HG03354 (cell line): ENCODE results near the gene MRPL40.

Source experiments
- ATAC-seq: cut with Tn5 transposase; IDR thresholded peaks from one replicate; pipeline ENCODE4 v1.9.1; 2021; ENCODE audit warnings: mild to moderate bottlenecking; ENCODE audit not compliant: unreplicated experiment, poor library complexity, severe bottlenecking

Gene MRPL40

DNA sequence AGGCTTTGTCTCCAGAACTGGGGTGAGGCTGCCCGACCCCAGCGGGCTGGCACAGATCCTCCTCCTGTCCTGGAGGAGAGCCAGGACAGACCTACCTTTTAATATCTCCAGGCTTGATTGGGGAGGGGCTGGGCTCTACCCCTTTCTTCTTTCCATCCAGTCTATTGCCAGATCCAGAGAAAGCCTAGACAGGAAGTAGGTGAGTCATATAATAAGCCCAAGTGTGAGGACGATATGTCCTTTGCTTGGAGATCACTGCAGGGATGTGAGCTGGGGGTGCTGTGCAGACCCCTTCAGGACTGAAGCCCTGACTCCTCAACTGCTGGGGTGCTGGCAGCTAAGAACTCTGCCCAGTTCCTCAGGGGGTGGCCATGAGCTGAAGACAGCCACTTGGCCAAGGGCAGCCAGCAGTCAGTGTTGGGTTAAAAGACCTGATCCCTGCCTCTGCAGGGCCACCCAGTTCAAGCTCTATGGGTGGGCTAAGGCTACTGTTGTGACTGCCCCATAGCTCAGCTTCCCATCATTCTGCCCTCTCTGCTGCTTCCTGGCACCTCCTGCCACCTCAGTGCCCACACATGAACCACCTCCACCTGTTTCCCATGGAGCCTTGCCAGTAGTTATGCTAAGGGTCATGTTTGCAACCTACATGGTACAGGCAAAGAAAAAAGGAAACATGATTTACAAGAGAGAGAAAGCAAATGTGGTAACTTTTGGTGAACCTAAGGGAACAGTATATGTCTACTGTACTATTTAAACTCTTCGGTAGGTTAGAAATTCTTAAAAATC, 23.4 kb downstream of the MRPL40 start:
- no peak for ATAC-seq

DNA sequence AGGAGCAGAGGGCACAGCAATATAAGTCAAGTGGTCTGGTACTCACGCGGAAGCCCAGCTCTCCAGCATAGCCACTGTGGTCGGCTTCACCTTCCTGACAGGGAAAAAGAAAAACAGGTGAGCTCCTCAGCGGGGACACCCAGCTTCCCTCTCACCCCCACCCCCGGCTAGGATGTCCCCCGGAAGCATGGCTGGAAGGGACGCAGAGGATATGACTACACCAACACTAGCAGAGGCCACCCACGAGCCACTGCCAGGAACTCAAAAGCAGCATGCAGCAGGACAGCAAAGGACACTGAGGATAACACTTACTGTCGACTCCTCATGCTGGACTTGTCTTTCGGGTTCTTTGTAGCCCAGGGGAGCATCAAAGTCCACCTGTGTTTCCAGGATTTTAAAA, 24.2 kb downstream of the MRPL40 start:
- ATAC-seq: no peak

DNA sequence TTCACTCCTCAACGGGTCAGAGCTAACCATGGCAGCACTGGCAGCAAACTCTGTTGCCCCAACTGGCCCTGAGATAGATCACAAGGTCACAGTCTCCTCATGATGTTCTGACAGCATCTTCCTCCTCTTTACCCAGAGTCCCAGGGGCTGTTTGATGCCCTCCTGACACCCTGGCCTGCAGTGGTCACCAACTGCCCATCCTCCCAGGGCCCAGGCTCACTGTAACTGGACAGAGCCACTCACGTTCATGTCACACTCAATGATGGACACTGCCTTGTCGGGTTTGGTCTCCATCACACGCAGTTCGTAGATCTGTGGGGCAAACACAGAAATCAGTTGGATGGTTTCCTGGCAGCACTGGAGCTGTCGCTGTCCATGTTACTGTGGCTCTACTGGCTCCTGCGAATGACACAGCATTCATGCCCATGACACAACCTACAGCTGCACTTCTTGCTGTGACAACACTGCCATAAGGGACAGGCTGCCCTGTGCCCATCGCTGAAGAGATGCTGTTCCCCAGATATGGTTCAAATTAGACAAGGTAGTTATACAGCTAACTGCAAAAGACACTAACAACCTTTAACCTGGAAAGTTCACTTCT, 25.6 kb downstream of the MRPL40 start:
- no peak for ATAC-seq

DNA sequence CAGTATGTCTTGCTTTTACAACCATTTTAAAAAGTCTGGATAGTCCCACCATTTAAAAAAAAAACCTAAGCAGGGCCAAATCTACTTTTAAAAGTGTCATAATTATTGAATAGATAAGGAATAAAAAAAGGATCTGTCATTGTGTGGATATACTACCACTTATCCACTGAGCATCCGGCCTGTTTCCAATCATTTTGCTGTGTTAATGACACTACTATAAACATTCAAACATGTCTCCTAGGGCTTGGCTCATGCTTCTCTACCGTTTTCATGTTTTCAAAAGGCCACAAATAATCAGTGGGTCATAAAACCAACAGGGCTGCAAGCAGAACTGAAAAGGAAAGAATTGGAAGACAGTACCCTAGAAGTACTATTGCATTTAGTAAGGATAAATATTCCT, 27.7 kb downstream of the MRPL40 start:
- ATAC-seq: no peak

DNA sequence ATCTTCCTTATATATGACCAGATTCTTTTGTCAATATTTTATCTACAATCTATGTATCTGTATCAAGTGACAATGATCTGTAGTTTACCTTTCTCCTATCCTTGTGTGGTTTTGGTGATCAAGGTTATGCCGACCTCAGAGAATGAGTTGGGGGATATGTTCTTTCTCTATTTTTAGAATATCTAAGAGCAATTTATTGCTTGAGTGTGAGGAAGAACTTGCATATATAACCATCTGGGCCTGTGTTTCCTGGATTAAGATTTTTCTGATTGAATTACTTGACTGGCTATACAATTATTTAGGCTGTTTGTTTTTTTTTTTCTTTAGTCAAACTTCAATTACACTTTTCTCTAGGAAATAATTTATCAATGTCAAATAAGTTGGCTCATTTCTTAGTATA, 29.2 kb downstream of the MRPL40 start:
- ATAC-seq: no peak

DNA sequence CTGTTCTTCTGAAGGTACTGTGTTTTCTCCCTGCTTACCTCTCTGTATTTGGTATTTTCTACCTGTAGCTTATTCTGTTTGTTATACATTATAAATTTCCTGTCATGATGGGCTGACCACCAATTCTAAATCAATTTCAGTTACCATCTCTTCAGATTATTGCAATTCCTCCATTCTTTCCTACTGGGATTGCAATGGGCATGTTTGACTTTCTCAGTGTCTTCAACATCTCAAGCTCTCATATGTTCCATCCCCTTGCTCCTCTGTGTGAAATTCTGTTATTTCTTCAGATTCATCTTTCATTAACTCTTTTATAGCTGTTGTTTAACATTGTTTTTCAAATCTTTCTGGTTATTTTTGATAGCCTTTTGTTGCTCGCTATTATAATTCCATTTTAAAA, 30.7 kb downstream of the MRPL40 start:
- ATAC-seq: no peak

DNA sequence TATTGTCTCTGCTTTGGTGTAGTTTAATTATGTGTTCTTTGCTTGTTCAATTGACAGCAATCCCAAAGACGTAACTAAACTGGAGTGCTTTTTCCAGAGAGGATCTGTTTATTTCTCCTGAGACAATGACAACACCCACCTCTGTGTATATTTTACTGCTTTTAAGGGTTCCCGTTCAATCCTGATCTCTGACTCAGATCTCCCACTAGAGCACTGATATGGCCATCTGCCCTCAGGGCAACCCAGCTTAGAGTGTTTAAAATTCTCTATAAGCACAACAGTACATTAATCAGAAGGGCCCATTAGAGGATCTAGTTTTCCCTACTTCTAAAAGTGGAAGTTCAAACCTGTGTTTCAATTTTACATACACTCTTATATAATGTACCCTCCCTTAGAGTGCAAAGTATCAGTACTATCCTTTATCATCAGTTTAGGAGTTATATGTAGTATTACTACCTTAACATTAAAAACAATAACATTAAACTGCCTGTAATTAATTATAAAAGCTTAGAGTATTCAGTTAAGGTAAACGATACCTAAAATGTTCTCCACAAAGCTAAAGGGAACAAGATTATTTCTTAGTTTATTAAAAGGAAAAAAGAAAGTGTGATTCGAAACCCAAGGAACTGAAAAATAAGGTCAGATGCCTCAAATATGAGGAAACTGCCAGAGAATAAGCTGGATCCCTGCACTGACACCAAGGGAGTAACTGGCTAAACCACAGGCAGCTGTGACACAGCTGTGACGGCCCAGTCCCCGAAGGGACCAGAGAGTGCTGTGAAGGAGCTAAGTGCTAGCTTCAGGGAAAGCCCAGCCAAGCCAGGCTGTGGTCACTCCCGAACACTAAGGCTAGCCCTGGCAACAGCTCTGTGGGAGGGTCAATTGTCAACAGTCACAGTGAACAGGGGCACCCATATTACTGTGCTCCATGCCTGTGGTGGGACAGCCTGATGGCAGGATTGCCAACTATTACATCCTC, 31.4 kb downstream of the MRPL40 start:
- no peak for ATAC-seq

DNA sequence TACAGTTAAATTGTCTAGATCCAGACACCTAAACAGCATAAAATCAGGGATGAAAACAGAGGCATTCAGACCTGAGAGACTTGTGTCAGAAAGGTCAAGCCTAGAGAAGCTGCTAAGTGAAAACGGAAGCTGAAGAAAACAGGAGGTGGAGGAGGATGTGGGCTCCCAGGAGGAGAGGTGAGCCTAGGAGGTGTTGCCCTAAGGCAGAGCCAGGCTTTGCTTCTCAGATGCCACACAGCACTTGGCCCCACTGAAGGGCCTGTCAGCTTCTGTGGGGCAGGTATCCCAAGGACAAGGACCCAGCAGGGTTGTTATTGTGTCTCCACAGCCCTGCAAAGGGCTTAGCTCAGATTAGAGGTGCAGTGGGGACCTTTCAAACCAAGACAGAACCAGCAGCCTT, 32.2 kb downstream of the MRPL40 start:
- no peak for ATAC-seq

DNA sequence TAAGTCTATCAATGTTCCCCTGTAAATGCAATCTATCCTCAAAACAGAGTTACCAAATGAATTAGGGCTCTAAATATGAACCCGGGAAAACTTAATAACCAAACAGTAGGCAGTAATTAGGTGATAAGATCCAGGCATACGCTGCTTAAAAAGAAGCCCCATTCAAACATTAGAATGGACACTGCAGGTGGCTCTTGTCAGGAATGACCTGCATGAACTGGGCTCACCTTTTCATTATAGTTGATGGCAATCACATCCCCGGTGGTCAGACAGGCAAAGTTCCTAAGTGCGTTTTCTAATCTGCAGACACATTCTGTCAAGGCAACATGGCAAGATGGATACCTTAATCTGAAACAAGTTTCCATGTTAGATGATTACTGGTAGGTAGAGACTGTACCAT, 32.6 kb downstream of the MRPL40 start:
- no peak for ATAC-seq

DNA sequence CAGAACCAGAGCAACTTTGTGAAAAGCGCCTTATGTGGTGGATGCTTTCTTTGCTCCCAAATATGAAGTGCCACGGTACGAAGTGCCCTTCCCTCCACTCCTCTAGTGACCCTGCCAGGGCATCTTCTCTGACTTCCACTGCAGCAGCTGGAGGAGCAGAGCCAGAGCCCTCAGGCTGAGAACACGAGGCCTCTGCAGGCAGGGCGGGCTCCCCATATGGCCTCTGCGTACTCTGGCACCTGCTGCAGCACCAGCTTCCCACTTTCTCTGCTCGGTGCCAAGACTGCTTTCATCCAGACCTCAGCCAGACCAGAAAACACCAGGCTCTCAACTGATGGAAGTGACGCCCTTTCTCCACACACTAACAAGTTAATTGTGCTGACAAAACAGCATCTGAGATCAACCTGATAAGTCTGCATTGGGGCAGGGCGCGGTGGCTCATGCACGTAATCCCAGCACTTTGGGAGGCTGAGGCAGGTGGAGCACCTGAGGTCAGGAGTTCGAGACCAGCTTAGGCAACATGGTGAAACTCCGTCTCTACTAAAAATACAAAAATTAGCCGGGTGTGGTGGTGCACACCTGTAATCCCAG, 33.9 kb downstream of the MRPL40 start:
- no peak for ATAC-seq

DNA sequence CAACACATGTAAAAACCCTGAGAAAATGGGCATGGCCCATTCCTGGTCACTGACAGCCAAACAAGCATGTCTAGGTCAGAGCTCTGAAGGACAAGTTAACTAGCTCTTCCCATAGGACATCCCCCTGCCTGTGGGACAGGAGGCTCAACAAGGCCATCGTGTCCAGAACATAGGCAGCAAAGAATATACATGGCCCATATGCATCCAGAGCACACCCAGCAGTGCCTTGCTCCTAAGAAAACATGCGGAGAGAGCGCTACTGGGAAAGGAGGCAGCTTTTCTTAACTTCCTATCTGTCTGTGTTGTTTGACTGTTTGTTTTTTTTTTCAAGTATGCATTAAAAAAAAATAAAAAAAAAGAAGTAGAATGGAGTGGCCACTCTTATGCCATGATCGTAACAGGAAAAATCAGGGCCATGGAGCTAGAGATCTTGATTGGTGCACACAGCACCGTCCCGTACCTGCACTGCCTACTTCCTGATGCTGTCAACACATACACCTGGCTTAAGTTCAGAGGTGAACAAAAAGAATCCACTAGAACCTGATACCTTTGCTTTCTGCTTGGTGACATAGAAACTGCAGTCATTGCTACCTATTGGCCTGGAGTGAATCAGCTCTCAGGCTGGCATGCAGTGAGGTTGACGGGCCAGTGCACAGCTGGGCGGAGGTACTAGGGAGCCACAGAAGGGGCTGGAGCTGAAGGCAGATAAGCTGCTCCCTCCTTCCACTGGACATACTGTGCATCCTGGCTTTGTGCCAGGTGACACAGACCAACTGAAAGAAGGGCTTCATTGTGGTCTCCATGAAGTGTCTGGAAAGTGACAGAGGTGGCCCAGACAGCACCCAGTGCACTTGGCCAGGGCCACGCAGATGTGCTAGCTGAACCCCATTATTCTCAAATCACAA, 34.8 kb downstream of the MRPL40 start:
- no peak for ATAC-seq

DNA sequence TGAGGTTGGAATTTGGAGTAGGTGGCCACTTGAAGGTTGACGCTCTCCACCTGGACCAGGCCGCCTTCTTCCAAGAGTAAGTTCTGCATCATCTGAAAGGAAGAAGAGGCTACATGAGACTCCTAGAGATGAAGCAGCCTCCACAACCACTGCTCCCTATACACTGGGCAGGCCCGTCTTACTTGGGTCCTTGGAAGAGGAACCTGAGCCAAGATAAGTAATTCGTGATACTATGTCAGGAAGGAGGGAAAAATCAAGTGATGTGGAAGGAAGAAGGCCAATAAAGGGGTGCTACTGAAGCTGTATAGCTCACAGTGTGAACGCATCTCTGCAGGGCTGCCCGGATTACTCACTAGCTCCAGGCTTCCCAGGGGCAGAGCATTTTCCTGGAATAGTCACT, 35.6 kb downstream of the MRPL40 start:
- no peak for ATAC-seq

DNA sequence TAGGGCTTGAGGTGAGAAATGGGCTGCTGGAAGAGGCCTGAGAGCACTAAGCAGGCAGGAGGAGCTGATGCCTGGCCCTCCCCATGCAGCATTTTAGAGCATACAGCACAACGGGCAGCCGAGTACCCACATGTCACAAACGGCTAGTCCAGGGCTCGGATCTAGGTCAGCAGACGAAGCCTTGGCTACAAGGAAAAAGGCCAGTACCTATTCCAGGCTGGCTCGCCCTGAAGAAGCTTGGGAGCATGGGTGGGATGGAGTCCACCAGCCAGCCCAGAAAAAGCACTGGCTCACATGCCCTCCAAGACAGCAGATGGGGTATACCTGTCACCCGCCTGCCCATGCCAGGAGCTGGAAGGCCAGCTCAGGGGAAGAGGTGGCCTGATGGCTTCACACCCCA, 37.1 kb downstream of the MRPL40 start:
- ATAC-seq: no peak

DNA sequence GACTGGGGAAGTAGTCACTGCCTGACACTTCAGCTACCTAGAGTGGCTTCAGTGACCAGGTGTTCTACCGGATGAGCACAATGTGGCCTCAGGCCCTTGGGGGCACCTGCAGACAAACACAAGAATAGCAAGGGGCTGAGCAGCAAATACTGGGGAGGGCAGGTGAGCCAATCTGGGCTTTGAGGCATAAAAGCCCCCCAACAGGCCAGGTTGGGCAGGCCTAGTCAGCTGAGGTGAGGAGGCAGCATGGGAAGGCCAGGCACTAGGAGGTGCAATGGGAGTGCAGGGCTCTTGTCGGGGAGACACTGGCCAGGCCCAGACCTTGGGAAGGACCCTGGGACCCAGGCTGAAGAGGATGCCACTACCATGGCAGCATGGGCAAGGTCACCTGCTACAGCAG, 37.7 kb downstream of the MRPL40 start:
- ATAC-seq: no peak

DNA sequence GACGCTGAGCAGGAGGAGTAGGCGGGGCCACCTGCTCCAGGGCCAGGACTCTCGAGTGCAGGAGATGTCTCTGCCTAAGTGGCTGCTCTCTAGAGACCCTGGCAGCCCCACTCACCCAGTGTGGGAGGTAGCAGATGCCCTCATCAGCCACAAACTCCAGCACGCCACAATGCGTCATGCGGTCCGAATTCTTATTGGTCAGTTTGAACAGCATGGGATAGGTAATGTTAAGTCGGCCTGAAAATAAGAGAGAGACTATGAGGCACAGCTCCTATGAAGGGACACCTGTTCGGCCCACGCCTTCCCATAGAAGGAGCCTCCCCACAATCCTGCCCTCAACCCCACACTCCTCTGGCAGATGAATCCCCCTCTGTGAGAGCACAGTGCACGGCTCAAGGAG, 39.2 kb downstream of the MRPL40 start:
- ATAC-seq: no peak

DNA sequence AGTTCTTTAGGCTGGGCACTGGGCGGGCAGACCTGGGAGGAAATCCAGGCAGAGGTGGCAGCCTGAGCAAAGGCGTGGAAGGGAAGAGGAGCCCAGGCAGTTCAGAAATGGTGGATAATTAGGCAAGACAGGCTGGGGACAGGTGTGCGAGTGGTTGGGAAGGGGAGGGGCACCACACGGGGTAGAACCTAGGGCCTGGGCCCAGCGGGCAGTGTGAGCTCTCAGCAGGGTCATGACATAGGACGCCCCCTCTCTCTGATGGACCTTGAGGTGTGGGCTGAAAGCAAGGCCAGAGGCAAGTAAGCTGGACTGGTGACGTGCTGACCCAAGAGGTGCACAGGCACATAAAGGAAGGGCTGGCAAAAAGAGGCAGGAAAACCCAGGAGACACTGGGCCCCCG, 39.9 kb downstream of the MRPL40 start:
- ATAC-seq: no peak

DNA sequence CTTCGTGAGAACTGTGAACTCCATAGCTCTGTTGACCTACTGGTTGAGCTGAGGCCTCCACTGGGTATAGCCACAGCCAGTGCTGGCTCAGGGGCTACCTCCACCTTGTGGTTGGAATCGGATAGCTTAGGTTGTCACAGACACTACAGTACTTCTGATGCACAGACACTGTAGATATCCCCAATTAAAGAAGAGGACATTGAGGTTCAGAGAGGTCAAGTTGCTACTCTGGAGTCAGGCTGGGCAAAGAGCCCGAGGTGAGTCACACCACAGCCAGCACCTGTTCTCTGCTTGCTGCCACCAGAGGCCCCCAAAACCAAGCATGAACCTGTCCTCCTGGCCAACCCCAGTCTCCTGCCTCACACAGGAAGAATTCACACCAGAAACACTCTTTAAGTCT, 41.2 kb downstream of the MRPL40 start:
- no peak for ATAC-seq

DNA sequence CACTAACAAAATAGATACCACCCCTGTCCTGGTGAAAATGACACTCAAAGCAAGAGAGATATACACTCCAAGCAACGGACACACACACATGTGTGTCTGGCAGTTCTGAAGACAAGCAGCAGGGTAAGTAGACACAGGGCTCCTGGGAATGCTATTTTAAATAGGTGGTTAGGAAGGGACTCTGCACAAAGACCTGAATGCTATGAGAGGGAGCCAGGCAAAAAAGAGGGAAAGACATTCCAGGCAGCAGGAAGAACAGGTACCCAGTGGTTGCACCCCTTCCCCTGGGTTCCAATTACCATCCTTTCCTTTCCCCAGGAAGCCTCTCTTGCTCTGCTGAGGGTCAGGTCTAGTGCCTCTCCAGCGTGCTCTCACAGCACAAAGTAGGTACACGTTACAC, 43.7 kb downstream of the MRPL40 start:
- no peak for ATAC-seq

DNA sequence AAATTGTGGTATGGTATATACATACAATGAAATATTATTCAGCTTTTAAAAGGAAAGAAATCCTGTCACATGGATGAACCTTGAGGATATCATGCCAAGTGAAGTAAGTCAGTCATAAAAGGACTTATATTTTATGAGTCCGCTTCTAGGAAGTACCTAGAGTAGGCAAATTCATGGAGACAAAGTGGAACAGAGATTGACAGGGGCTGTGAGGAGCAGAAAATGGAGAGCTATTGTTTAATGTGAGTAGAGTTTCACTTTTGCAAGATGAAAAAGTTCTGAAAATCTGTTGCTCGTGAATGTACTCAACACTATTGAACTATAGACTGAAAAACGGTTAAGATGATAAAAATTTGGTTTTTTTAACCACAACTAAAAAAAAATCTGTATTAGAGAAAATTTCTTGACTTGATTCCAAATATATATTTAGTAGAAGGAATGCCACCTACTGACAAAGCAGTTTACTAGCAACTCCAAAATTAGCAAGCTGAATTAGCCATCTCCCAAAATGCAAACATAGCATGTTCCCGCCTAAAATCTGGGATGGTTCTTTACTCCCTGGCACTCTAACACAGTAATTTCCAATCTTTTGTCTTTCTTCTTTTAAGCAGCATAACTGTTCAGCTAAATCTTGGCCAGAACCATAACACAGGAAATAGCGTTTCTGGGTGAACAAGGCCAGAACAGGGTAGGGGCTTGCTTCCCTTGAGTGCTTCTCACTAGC, 45.1 kb downstream of the MRPL40 start:
- no peak for ATAC-seq
